ENCODE data around the gene OR2G6.

- no peak for TF ChIP-seq POLR2A (IDR thresholded peaks at IDR 0.05)
- TF ChIP-seq, protein P1, sequence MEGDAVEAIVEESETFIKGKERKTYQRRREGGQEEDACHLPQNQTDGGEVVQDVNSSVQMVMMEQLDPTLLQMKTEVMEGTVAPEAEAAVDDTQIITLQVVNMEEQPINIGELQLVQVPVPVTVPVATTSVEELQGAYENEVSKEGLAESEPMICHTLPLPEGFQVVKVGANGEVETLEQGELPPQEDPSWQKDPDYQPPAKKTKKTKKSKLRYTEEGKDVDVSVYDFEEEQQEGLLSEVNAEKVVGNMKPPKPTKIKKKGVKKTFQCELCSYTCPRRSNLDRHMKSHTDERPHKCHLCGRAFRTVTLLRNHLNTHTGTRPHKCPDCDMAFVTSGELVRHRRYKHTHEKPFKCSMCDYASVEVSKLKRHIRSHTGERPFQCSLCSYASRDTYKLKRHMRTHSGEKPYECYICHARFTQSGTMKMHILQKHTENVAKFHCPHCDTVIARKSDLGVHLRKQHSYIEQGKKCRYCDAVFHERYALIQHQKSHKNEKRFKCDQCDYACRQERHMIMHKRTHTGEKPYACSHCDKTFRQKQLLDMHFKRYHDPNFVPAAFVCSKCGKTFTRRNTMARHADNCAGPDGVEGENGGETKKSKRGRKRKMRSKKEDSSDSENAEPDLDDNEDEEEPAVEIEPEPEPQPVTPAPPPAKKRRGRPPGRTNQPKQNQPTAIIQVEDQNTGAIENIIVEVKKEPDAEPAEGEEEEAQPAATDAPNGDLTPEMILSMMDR (IDR thresholded peaks at IDR 0.05) = no peak
These were observed 68.5 kb downstream of the OR2G6 start for GRCh38 chr1:248576260-248576980.
